Activated T-cell treated with anti-CD3 and anti-CD28 coated beads, Interleukin-2, amount 50 U/mL, for 4 hours (primary cell): ENCODE results near the gene EML2. TPM values are rescaled to one million over a fixed set of nuclear protein-coding genes. Genes with fewer than 3 reads are reported as not detected.

Experiments used
- ATAC-seq, 2 donors: fragments of 200-7000 bp; cut with Tn5 transposase; one replicate each; pipeline ENCODE4 v1.10.0; 2021
- DNase-seq: peaks from one replicate; pipeline ENCODE4 v3.0.0-alpha.2; 2020
- H3K27me3 Mint-ChIP-seq: one replicate; pipeline ENCODE4 v1.8.0; 2021; ENCODE audit warnings: low read depth, mixed read lengths
- H3K36me3 Mint-ChIP-seq: one replicate; pipeline ENCODE4 v1.8.0; 2022; ENCODE audit warnings: mixed read lengths; ENCODE audit not compliant: insufficient read depth
- H3K4me1 Mint-ChIP-seq: one replicate; pipeline ENCODE4 v1.8.0; 2021; ENCODE audit warnings: low read depth, mixed read lengths
- H3K4me3 Mint-ChIP-seq: one replicate; pipeline ENCODE4 v1.8.0; 2021; ENCODE audit warnings: mild to moderate bottlenecking, moderate library complexity, mixed read lengths
- H3K9me3 Mint-ChIP-seq: one replicate; pipeline ENCODE4 v1.8.0; 2021; ENCODE audit warnings: mixed read lengths
- total RNA-seq, 3 donors: library from RNA; stranded (reverse); gene quantifications; one replicate each; pipeline ENCODE4 v1.2.1, GENCODE V29; 2021

EML2 gene
- total RNA-seq, 3 donors from 2014 or later, result 136 to 178 (median 150) TPM

DNA sequence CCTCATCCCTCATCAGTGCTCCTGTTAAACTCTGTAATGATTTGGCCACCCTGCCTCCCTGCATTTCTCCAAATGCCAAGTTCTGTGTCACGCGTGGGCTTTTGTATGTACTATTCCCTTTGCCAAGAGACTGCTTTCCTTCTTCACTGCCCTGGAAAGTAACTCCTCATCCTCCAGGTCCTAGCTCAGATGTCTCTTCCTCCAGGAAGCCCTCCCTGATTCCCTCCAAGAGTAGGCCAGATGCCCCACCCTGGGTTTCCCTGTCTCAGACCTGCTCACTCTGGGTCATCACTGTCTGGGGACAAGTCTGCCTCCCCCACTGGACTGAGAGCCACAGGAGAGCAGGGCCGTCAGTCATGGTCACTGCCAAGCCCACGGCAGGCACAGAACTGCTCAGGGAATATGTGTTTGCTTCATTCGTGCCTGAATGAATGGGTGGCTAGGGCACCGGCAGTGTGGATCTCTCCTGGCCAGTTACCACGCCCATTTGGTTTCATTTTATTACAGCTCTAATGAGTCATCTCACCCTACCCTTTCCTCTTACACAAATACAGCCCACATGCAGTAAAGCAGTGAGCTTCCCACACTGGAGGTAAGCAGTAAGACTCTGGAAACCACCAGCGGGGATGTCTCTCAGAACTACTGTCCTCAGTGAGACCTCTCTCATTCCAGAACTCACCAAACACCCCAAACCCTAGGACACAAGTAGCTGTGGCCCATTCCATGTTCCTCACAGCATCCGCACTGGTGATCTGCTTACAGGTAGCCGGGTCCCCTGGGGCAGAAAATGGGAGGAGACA, 25.1 kb downstream of the EML2 start:
- Mint-ChIP-seq H3K36me3 (peaks cover 31% of the 10 kb centered on the region), H3K9me3 (peaks cover 1% of the 10 kb centered on the region)
- ATAC-seq, result peak; percentile 78 to 85

DNA sequence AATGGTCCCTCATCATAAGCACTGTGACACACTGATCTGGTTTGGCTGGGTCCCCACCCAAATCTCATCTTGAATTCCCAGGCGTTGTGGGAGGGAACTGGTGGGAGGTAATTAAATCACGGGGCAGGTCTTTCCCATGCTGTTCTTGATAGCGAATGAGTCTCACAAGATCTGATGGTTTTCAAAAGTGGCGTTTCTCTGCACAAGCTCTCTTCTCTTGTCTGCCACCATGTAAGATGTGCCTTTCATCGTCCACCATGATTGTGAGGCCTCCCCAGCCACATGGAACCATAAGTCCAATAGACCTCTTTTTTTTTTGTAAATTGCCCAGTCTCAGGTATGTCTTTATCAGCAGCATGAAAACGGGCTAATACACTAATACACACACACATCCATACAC, 30.2 kb downstream of the EML2 start:
- H3K4me1 Mint-ChIP-seq, result peaks cover 14% of the 10 kb centered on the region

More for the DNA sequence above, 25.1 kb downstream of the EML2 start:
- H3K27me3 Mint-ChIP-seq, result no peaks in the 10 kb centered on the region
- H3K4me1 Mint-ChIP-seq, result peaks cover 17% of the 10 kb centered on the region
- no peak for DNase-seq
- peak overlapping the region; percentile 62 for H3K4me3 Mint-ChIP-seq

GRCh38 chr19:45607071-45608029, 31.8 kb downstream of the EML2 start:
- Mint-ChIP-seq H3K36me3 (peaks cover 16% of the 10 kb centered on the region), H3K27me3 (peaks cover 14% of the 10 kb centered on the region), H3K9me3 (peaks cover 6% of the 10 kb centered on the region), H3K4me1 (peaks cover 13% of the 10 kb centered on the region), H3K4me3 (peak overlapping the region; percentile 45)
- peak; percentile 33 for DNase-seq
- ATAC-seq, result peak; percentile 40 to 43

More for the DNA sequence above, 30.2 kb downstream of the EML2 start:
- Mint-ChIP-seq H3K27me3 (no peaks in the 10 kb centered on the region), H3K9me3 (peaks cover 6% of the 10 kb centered on the region), H3K36me3 (peaks cover 23% of the 10 kb centered on the region), H3K4me3 (no peak overlapping the region)
- ATAC-seq (no peak), DNase-seq (no peak)

- H3K36me3 Mint-ChIP-seq, result no peaks in the 10 kb centered on the region
- H3K4me1 Mint-ChIP-seq, result peaks cover 31% of the 10 kb centered on the region
- DNase-seq (no peak), ATAC-seq (peak; percentile 15 to 47)
- no peak within 1 kb of the TSS for H3K4me3 Mint-ChIP-seq
- no peaks in the 10 kb centered on the region for H3K9me3 Mint-ChIP-seq
- peaks cover 64% of the 10 kb centered on the region for H3K27me3 Mint-ChIP-seq
These were observed 37.4 kb downstream of the EML2 start, which contains the start of gene GPR4 for GRCh38 chr19:45601524-45602374. TSS of gene GPR4 (minus strand) at chr19:45602212. CDS start at chr19:45591866, 10,346 bp downstream.

- H3K4me3 Mint-ChIP-seq, result no peak overlapping the region
- no peak for DNase-seq
- H3K9me3 Mint-ChIP-seq, result no peaks in the 10 kb centered on the region
- H3K4me1 Mint-ChIP-seq, result peaks cover 31% of the 10 kb centered on the region
- ATAC-seq, result no peak
- H3K36me3 Mint-ChIP-seq, result no peaks in the 10 kb centered on the region
- H3K27me3 Mint-ChIP-seq, result peaks cover 70% of the 10 kb centered on the region
These were observed 38.1 kb downstream of the EML2 start for GRCh38 chr19:45601115-45601514.

GRCh38 chr19:45600340-45600885, 38.8 kb downstream of the EML2 start:
- DNase-seq, result no peak

GRCh38 chr19:45599286-45599685, 39.9 kb downstream of the EML2 start:
- DNase-seq (no peak), ATAC-seq (no peak)
- peaks cover 80% of the 10 kb centered on the region for H3K27me3 Mint-ChIP-seq
- H3K36me3 Mint-ChIP-seq, result no peaks in the 10 kb centered on the region
- peaks cover 31% of the 10 kb centered on the region for H3K4me1 Mint-ChIP-seq
- H3K9me3 Mint-ChIP-seq, result no peaks in the 10 kb centered on the region
- H3K4me3 Mint-ChIP-seq, result no peak overlapping the region

More at GRCh38 chr19:45600340-45600885, 38.8 kb downstream of the EML2 start:
- Mint-ChIP-seq H3K9me3 (no peaks in the 10 kb centered on the region), H3K27me3 (peaks cover 77% of the 10 kb centered on the region), H3K36me3 (no peaks in the 10 kb centered on the region), H3K4me1 (peaks cover 31% of the 10 kb centered on the region), H3K4me3 (no peak overlapping the region)
- no peak for ATAC-seq

DNA sequence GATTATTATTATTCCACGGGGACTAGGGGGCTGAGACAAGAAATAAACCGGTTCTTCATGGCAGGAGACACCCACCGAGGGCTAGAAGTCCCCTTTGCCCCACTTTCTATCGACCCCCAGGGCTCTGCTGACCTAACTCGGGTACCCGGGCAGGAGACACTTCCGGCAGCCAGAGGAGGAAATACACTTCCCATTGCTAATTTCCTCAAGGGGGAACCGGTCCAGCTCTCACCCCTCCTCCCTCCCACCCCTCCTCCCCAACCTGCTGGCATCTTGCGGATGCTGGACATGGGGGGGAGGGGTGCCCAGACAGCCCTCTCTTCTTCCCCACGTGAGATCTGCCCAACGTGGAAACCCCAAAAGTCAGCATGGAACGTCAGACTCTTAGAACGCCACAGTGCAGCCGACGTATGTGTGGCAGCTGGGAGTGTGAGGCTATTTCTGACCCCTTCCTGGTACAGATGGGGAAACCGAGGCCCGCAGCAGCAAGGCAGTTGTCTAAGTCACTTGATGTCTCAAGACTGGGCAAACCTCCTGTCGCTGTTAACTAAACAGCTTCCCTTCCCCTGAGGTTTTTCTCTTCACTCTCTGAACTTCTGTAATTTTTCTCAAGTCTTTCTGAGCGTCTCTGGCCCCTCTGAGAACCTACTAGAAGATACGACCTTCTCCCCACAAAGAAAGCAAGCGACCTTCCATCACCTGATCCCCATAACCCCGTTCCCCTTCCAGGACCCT, 40.8 kb downstream of the EML2 start:
- DNase-seq, result no peak
- Mint-ChIP-seq H3K27me3 (peaks cover 77% of the 10 kb centered on the region), H3K36me3 (no peaks in the 10 kb centered on the region), H3K4me3 (peak overlapping the region; percentile 55), H3K9me3 (no peaks in the 10 kb centered on the region), H3K4me1 (peaks cover 31% of the 10 kb centered on the region)
- ATAC-seq, result peak in 1 of 2 donors; percentile 36

- Mint-ChIP-seq H3K9me3 (no peaks in the 10 kb centered on the region), H3K27me3 (peaks cover 68% of the 10 kb centered on the region), H3K36me3 (no peaks in the 10 kb centered on the region), H3K4me3 (no peak overlapping the region), H3K4me1 (peaks cover 30% of the 10 kb centered on the region)
- ATAC-seq (no peak), DNase-seq (no peak)
These were observed 41.6 kb downstream of the EML2 start for GRCh38 chr19:45597425-45598111.

DNA sequence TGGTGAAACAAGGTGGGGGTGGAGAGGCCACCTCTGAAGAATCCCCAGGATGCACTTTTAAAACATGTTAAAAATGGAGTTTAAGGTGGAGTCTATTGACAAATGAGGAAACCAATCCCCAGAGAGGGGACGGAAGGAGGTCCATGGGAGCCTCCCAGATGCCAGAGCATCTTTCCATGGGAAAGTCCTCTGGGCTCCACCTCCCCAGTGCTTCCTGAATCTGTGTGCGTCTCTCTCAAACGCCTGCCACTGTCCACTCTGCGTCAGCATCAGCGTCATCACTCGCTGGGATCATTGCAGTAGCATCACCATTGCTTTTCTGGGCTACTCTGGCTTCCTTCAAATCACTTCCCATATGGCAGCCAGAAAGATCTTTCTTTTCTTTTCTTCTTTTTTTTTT, 43.4 kb downstream of the EML2 start:
- Mint-ChIP-seq H3K36me3 (no peaks in the 10 kb centered on the region), H3K4me1 (peaks cover 21% of the 10 kb centered on the region), H3K27me3 (peaks cover 72% of the 10 kb centered on the region), H3K4me3 (no peak overlapping the region), H3K9me3 (no peaks in the 10 kb centered on the region)
- no peak for ATAC-seq
- no peak for DNase-seq

GRCh38 chr19:45593520-45593919, 45.7 kb downstream of the EML2 start:
- ATAC-seq, result no peak
- no peak overlapping the region for H3K4me3 Mint-ChIP-seq
- H3K9me3 Mint-ChIP-seq, result no peaks in the 10 kb centered on the region
- peaks cover 73% of the 10 kb centered on the region for H3K27me3 Mint-ChIP-seq
- peaks cover 8% of the 10 kb centered on the region for H3K4me1 Mint-ChIP-seq
- DNase-seq, result no peak
- no peaks in the 10 kb centered on the region for H3K36me3 Mint-ChIP-seq

DNA sequence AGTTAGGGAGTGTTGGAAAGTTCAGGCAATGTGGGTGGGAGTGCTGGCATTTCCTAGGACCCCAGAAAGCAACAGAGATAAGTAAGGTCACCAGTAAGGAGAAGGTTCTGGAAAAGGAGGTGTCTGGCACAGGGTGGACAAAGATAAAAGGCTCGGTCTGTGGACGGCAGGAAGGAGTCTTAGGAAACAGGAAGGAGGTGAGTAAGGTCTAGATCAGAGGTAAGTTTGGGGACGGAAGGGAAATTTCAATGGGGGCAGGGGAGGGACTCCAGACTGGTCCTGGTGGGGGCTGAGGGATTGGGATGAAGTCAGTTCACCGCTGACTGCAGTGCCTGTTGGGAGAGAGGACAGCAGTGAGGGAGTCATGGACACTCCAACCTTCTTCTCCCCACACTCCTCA, 46.8 kb downstream of the EML2 start:
- H3K27me3 Mint-ChIP-seq, result peaks cover 63% of the 10 kb centered on the region
- no peak overlapping the region for H3K4me3 Mint-ChIP-seq
- ATAC-seq (no peak), DNase-seq (no peak)
- H3K4me1 Mint-ChIP-seq, result no peaks in the 10 kb centered on the region
- H3K36me3 Mint-ChIP-seq, result no peaks in the 10 kb centered on the region
- no peaks in the 10 kb centered on the region for H3K9me3 Mint-ChIP-seq
